NCI-H1436 treated with DMSO at 0.1 percent for 48 hours (cell line): Measurements from ENCODE around the gene DROSHA.

Source experiments
- DNase-seq: peaks from one replicate; lab custom pipeline; 2025; lab: John Stamatoyannopoulos, UW

The DROSHA gene

DNA sequence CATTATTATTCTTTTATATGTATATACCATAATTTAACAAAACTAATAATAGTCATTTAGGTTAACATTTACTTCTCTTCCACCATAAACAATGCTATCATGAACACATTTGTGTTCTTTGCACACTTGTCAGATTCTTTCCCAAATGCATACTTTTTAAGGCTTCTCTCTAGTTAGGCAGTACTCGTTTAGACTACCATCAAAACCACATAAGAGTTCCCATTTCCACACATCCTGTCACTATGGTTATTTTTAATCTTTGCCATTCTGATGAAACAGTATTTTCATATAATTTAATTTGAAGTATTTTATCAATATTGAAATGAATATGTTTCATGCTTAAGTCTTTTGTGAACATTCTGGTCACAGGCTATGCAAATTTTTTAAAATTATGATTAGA is 15.1 kb downstream of the DROSHA start:
- no peak for DNase-seq

DNA sequence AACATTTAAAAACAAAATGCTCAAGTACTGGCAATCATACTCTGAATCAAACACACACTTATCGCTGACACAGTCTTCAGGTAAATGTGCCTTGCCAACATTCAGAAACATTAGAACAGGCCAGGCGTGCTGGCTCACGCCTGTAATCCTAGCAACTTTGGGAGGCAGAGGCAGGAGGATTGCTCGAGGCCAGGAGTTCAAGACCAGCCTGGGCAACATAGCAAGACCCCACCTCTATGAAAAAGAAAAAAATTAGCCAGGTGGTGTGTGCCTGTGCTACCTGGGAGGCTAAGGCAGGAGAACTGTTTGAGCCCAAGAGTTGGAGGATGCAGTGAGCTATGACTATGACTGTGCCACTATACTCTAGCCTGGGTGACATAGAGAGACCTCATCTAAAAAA is 20.6 kb downstream of the DROSHA start:
- no peak for DNase-seq

DNA sequence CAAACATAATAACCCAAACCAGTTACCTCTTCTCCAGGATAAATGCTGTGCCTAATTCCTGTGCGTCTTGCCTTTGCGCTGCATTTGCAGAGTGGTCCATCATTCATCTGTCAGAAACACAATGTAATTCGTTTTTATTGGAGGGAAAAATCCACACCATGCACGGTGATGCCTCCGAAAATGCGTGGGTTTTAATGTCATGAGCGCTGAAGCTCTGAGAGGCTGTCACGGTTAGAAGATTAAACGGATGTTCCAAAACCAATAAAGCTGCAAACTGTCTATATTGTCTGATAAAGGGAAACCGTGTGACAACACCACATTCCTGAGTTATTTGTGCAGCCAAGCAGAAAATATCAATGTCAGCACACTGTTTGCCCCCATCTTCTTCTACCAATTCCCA is 27.4 kb downstream of the DROSHA start:
- DNase-seq: no peak

DNA sequence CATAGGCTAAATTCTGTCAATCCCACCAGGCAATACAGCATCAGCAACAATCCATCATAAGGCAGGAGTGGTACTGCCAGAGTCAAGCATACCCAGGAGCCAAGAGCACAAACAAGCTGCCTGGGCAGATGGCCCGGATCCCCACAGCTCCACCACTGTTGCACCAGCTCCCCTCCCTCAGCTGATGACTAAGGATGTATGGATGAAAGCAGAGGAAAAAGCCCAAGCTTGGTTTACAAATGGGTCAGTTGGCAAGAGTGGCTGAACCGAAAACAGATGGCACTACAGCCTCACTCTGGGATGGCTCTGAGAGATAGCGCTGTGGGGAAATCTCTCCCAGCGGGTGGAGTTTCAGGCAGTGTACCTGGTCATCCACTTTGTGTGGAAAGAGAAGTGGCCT is 29.4 kb downstream of the DROSHA start:
- no peak for DNase-seq

DNA sequence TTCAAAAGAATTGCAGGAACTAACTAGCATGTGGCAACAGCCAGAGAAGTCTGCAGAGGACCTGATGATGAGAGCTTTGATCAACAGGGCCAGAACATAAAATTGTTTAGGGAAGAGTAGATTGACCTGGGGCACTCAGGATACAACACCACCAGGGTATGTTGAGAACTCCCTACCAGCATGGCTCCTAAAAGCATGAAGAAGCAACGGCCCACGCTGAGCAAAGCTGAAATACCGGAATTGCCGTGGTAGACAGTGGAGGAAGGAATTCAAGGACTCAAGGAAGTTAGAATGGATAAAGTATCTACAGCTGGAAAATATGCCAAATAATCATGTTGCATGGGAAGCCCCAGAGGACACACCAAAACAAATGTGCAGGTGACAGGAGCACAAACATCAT is 31.6 kb downstream of the DROSHA start:
- no peak for DNase-seq

DNA sequence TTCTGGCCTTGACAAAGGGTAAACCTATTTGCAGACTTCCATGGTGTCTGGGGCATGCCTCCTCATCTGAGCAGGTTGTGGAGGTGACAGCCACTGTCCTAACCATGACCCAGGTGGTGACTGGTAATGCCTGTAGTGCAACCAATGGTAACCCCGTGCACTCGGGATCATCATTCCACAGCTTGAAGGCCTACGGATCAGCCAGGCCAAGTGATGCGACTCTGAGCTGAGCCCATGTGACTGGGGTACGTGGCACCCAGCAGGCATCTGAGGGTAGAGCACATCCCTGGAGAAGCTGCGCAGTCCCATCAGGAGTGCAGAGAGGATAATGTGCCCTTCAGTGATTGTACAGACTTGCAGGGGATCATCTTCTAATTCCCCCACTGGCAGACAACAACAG is 35.0 kb downstream of the DROSHA start:
- DNase-seq: no peak

DNA sequence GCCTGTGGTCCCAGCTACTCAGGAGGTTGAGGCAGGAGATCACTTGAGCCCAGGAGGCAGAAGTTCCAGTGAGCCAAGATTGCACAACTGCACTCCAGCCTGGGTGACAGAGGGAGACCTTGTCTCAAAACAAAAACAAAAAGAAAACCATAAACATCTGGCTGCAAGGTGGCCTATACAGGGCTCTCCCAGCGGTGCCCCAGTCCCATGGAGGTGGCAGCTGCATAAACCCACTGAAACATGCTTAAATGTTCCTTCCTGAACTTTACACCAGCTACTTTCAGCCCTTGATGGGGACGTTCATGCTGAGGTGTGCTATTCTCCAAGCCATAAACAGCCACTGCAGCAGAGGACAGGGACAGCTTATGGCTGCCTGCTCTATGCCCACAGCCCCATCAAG is 35.6 kb downstream of the DROSHA start:
- DNase-seq: no peak

DNA sequence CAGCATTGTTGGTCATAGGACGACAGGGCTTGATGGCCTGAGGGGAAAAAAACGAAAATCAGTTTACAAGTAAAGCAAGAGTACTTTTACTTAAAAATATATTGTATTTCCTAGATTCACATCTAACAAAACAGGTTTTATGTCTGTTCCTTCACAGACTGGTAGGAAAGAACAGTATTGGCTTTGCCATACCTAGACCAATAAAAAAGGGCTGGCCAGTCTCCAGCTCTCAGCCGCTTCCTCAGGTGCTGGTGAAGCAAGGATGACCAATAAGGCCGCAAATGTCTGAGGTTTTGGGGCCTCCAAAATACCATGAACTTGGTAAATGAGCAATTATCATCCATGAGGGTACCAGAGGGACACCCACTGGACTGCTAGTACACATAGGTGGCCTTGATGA is 36.6 kb downstream of the DROSHA start:
- DNase-seq: no peak

DNA sequence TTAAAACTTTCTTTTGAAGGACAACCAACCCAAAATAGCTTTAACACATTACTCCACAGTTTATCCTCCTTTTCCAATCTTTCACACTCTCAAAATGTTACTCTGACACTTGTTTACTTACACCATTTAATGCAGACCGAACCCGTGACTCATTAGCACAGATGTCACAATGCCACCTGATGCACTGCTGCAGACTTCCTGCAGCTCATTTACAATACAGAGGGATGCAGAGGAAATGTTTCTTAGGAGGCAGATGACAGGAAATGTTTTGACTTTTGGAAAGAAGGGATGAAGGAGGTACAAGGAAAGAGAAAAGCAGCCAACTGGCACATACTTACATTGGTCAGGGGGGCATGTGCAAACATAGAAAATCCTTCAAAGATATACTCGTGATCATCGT is 39.0 kb downstream of the DROSHA start:
- DNase-seq: no peak

DNA sequence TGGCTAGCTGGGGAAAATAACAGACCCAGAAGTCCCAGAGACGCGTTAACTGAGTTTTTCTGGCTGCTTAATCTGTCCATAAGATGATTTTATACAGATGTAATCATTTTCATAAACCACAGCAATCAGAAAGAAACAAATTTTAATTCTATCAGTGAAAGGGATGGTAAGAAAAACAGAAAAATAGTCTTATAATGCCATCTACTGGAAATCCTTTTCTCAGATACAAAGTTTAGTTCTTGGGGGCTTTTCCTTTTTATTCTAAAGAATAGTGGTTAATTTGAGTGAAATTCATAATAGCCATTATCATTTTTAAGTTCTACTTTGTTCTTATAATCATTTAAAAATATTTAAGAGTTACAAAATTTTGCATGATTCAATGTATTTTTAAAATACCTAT is 44.4 kb downstream of the DROSHA start:
- DNase-seq: no peak

DNA sequence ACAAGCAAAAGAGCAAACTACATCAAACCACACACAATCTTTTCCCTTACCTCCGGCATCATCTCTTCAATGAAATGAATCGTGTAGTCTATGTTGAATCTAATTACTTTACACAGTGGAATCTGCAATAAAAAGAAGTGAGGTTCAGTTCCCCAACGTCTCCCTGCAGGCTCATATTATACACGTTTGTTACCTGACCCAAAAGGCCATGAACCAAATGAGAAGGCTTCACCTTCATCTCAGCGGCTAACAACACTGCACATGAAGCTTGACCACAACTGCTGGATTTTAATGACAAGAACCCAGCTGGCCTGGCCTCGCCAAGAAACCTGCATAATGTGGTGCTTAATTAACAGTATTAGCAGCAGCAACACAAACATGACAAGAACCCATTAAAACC is 45.5 kb downstream of the DROSHA start:
- no peak for DNase-seq

DNA sequence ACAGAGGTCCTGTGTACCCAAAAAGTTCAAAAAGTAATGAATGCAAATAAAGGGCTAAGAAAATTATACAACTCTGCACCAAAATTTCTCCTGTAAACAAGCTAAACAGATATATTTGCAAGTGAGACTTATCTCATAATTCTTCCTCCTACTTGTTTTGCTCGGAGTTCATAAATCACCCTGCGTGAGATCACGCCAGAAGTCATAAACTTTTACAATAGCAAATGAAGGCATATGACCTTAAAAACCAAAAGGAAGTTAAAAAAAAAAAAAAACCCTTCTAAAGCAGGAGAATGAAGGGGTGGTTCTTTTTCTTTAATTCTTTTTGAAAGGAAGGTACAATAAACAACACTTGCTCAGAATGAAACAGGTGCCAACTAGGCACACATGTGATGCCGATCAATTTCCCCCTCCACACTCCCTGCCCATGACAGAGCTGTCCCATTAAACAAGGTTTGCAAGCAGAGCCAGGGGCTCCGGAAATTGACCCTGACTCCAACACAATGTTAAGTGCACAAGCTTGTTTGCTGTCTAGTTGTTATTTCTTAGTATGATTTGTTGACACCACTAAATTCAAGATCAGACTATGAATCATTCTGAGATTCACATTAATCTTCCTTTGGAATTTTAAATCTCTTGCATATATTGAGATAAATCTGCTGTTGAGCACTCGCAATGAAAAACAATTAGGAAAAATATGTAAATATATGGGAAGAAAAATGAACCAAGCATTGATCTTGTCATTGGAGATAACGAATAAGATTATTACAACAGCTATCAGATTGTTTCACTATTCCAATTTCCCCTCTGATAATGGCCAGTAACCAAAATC is 46.3 kb downstream of the DROSHA start:
- no peak for DNase-seq

DNA sequence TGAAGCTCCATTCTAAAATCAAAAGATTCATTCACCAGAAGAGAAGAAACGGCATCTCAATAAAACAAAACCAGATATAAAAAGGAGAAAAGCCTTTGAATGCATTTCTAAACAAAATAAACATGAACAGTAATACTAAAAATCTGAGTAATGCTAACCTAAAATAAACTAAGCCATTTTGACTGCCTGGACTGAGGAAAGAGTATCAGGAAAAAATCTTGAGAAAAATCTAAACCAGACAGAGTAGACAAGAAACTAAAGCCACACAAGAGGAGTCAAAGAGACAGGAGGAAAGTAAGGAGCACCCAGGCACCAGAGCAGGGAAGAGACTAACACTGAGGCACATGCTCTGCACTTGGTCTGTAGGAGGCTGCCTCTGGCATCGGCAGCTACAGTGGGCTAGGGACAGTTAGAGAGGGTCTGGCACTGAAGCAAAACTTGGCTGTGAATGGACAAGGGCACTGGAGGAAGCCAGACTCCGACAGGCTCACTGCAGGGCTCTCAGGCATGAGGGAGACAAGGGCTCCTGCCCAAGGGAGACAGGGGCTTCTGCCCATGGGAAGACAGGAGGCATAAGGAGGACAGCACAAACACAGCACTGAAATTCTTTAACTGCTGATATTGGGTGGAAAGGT is 50.2 kb downstream of the DROSHA start:
- DNase-seq: no peak

DNA sequence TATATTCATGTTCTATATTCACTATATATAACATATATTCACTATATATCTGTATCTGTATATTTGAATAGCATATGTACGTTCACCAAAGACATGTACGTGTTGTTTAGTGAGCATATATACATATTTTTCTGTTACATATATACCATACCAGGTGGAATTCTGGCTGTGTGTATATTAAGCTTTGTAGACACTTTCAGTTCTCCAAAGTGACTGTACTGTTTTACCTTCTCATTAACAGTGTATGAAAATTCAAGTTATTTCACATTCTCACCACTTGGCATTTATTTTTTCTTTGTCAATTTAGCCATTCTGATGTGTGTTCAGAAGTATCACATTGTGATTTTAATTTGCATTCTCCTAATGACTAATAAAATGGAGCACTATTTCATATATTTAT is 52.2 kb downstream of the DROSHA start:
- no peak for DNase-seq

DNA sequence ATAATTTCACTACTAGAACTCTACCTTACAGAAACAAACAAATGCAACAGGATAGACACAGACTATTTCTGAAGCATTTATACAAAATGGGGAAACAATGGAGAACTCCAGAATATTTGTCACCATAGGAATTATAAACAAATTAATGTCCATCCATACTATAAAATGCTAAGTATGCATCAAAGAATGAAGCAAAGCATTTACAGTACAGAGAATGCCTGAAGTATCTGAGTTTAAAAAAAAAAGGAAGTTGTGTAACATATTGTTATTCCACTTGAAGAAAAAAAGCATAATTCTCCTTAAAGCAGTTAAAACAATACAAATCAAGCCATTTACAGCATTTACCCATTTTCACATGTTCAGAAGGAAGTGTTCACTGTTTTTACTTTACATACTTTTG is 53.0 kb downstream of the DROSHA start:
- DNase-seq: no peak

DNA sequence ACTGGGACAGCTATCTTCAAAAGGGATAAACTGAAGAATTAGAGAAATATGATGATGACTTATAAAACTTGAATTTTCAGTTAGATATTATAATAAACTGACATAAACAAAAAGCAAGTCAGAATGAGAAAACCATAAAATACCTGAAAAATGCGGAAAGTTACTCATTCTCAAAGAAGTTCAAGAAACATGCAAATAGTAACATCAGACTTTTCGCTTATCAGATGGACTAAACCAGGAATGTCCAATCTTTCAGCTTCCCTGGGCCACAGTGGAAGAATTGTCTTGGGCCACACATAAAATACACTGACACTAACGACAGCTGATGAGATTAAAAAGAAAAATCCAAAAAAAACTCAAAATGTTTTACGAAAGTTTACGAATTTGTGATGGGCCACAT is 53.9 kb downstream of the DROSHA start:
- no peak for DNase-seq

DNA sequence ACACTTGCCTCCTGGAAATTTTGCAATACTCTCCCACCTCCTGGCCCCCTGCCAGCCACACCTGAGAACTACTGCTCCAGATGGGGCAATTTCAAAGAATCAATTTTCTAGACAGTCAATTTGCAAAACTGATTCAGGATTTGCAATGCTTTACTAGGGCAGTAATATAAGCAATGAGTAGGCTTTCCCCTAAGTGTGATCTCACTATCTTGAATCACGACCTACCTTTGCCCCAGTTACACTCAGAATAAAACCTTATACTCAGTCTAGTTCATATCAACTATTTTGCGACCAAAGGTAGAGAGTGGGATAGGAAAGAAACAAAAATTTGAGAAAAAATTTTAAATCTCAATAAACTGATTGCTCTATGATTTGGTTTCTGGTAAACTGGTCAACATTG is 54.4 kb downstream of the DROSHA start:
- no peak for DNase-seq

DNA sequence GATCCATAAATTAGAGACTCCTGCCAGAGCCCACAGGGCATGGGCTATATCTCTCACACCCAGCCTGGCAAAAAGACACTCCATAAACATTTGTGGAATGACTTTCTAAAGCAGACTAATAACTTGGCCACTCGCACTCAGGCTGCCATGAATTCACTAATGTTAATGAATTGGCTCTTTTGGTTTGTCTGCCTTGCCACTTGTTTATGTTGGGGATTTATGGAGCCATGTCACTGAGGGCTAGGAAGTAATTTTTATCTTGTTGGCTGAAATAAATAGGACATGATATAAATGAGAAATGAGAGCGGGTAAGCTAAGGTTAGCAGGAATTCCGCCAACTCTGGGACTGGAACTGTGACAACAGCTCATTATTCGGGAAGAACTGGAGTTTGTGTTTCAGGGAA is 55.2 kb downstream of the DROSHA start:
- DNase-seq: no peak

DNA sequence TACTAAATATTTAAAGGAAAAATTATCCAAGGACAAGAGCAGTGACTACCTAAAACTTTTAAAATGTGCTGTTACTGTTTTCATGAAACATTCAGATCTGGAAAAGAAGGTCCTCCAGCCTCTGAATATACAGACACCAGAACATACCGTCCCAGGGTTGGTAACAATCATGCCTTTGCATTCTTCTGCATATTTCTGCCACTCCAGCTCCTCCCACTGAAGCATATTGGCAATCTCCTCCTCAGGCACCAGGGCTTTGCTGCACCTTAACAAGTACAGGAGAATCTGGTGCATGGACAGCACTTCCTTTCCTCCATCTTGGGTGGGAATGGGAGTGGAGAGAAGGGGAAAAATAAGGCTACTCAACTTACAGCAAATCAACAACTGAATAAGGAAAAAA is 60.0 kb downstream of the DROSHA start:
- DNase-seq: no peak

DNA sequence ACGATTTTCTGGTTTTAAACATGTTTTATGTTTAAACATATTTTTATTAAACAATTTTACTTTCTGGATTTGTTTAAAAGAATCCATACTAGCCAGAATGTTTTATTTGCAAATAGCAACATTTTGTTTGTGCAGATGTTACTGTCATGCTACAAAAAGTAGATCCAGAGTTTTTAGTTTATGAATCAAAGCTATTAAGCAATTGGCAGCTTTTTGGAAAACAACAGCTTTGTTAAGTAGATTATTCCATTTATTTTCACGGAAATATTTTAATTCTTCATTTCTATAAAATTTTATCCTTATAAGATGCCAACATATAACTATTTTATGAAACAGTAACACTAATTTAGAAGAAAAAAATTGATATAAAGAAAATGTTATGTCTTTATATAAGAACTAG is 60.9 kb downstream of the DROSHA start:
- no peak for DNase-seq

DNA sequence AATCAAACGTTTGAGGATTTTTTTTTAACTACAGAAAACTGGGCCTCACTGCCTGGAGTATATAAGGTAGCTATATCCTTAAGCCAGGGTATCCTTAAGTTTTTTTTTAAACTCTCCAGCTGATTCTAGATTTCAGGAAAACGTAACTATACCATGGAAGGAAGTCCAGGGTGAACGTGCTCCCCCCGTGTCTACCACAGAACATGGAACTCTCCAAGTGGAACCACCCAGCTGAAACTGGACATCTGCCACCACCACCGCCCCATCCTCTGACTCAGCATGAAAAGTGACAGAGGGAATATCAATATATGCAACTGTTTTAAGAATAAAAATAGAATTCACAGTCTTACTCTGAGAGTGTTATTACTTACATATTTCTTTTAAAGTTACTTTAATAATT is 61.3 kb downstream of the DROSHA start:
- DNase-seq: no peak

DNA sequence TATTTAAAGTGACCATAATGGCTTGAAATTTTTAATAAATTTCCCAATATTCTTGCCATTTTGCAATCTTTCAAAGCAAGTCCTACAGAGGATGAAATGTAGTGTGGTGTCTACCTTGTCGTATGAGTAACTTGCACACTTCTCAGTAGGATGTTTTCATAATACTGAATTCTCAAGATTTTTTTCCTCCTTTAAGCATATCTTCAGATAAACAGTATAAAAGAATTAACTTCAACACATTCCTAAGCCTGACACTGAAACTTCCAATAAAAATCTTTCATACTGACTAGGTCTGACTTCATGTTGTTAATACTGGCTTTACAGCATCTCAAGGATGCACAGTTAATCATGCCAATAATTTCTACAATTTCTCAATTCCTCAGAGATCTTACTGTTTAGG is 62.0 kb downstream of the DROSHA start:
- DNase-seq: no peak

DNA sequence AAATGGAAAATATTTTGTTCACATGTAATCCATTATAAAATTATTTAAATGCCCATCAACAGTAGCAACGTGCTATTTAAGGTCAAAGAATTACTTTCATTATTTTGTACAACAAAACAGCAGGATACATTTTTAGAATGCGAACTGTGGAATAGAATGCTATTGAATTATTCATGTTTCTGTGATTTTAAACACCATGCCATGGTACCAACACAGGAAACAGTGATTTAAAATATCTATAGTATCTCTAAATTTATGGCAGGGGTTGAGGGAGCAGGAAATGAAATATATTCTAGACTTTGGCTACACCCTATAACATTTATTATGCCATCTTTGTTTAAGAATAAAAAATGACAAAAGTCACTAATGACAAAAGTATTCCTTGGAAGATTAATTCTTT is 62.4 kb downstream of the DROSHA start:
- DNase-seq: no peak

DNA sequence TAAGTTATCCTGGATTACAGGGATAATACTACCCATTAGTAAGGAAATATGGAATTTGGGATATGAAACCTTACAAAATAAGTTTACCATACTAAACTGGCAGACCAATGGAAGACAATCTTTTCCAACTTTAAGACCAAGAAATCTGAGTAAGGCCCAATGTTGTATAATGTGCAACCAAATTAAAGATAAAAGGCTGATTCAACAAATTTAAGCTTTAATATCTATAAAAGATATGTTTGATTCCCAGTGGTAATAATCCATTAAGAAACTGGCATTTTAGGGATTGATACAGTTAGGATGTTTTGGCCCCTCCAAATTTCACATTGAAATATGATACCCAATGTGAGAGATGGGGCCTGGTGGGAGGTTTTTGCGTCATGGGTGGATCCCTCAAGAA is 66.6 kb downstream of the DROSHA start:
- no peak for DNase-seq
